K562 (cell line): ENCODE data around the gene RNF11. TPM values are rescaled to one million over a fixed set of nuclear protein-coding genes. Genes with fewer than 3 reads are reported as not detected.

Source experiments
- ARID1B ChIP-seq: fragments of 450-650 bp; IDR thresholded peaks from 2 replicates; pipeline ENCODE4 v1.6.1; 2016; ENCODE audit warnings: antibody characterized with exemption, mild to moderate bottlenecking, inconsistent platforms
- BCOR ChIP-seq: fragments of 450-650 bp; IDR thresholded peaks from 2 replicates; pipeline ENCODE4 v1.6.1; 2016
- CBFA2T2 ChIP-seq: fragments of 450-650 bp; conservative IDR thresholded peaks from 2 replicates; pipeline ENCODE4 v1.6.1; 2017; ENCODE audit warnings: mild to moderate bottlenecking
- DPF2 ChIP-seq: fragments of 450-650 bp; IDR thresholded peaks from 2 replicates; pipeline ENCODE4 v1.6.1; 2016
- EP300 ChIP-seq: IDR thresholded peaks from 2 replicates; pipeline ENCODE4 v1.6.1; 2012; ENCODE audit warnings: low read length, improper control_type of control experiment
- GABPB1 ChIP-seq: sonication (generic); formaldehyde crosslinking; IDR thresholded peaks from 2 replicates; pipeline ENCODE4 v1.8.0; 2022; ENCODE audit warnings: mild to moderate bottlenecking, missing genetic modification reagents
- HDAC8 ChIP-seq: fragments of 450-650 bp; IDR thresholded peaks from 2 replicates; pipeline ENCODE4 v1.6.1; 2016; ENCODE audit warnings: mild to moderate bottlenecking, missing genetic modification characterization, moderate library complexity, missing compliant biosample characterization
- KDM2B ChIP-seq: fragments of 250-450 bp; sonication (Bioruptor Pico); IDR thresholded peaks from 2 replicates; pipeline ENCODE4 v1.8.0; 2021; ENCODE audit warnings: mild to moderate bottlenecking, moderate library complexity
- L3MBTL2 ChIP-seq: fragments of 450-650 bp; IDR thresholded peaks from 2 replicates; pipeline ENCODE4 v1.6.1; 2016; ENCODE audit warnings: mild to moderate bottlenecking, moderate library complexity
- MAX ChIP-seq: sonication (generic); formaldehyde crosslinking; IDR thresholded peaks from 2 replicates; pipeline ENCODE4 v1.9.0; 2022; ENCODE audit warnings: mild to moderate bottlenecking, missing genetic modification reagents
- NCOR1 ChIP-seq: fragments of 450-650 bp; IDR thresholded peaks from 2 replicates; pipeline ENCODE4 v1.6.1; 2016; ENCODE audit warnings: mild to moderate bottlenecking, moderate library complexity
- POLR2G ChIP-seq: fragments of 200-400 bp; formaldehyde crosslinking; IDR thresholded peaks from 2 replicates; pipeline ENCODE4 v1.6.1; 2017; ENCODE audit warnings: low read depth, mild to moderate bottlenecking, antibody characterized with exemption, low read length, moderate library complexity
- SMARCA4 ChIP-seq: fragments of 450-650 bp; IDR thresholded peaks from 2 replicates; pipeline ENCODE4 v1.6.1; 2016
- SOX6 ChIP-seq: fragments of 450-650 bp; IDR thresholded peaks from 2 replicates; pipeline ENCODE4 v1.6.1; 2014; ENCODE audit warnings: mild to moderate bottlenecking
- TARDBP ChIP-seq: fragments of 450-650 bp; IDR thresholded peaks from 2 replicates; pipeline ENCODE4 v1.6.1; 2016
- TCF3 ChIP-seq: sonication (generic); formaldehyde crosslinking; IDR thresholded peaks from 2 replicates; pipeline ENCODE4 v1.4.0; 2020; ENCODE audit warnings: mild to moderate bottlenecking, missing genetic modification reagents
- TEAD4 ChIP-seq, 2 experiments: sonication (generic) in 1 of 2; formaldehyde crosslinking in 1 of 2; IDR thresholded peaks; 2 replicates each; pipeline versions ENCODE4 v1.6.1 to v1.8.0; 2012 to 2022; ENCODE audit warnings: borderline replicate concordance in 1 of 2, inconsistent platforms in 1 of 2, low read length in 1 of 2, mild to moderate bottlenecking in 1 of 2, missing genetic modification reagents in 1 of 2
- ZEB2 ChIP-seq: fragments of 450-650 bp; IDR thresholded peaks from 2 replicates; pipeline ENCODE4 v1.6.1; 2016
- ZNF57 ChIP-seq: fragments of 450-650 bp; formaldehyde crosslinking; IDR thresholded peaks from 2 replicates; pipeline ENCODE4 v1.4.0; 2020; ENCODE audit warnings: mild to moderate bottlenecking, moderate library complexity
- polyA plus RNA-seq, 8 experiments: library from polyadenylated mRNA; depleted of rRNA in 4 of 8; stranded (reverse) in 5 of 8; unstranded in 3 of 8; fragments of >200 nt; fragmentation: Nextera tagmentation in 2 of 8; fragmentation: Illumina TruSeq in 1 of 8; extraction: Ambion mirVana in 2 of 8; extraction: Trizol in 1 of 8; gene quantifications; 2 replicates each; pipeline versions ENCODE4 v1.2.1 to v1.2.3, GENCODE V29; 2011 to 2014; ENCODE audit warnings: inconsistent platforms in 1 of 8, missing spikeins in 1 of 8
- total RNA-seq, 7 experiments: library from RNA; depleted of rRNA in 6 of 7; stranded (reverse); fragments of >200 nt in 6 of 7; fragmentation: Illumina TruSeq in 2 of 7; extraction: Trizol in 2 of 7; gene quantifications; 2 replicates each; pipeline versions ENCODE4 v1.2.1 to v1.2.3, GENCODE V29; 2011 to 2021; ENCODE audit warnings: low replicate concordance in 1 of 7
- TF ChIP-seq, protein P1 (sequence below), 2 experiments: fragments of 450-650 bp; conservative IDR thresholded peaks; 2 replicates each; pipeline ENCODE4 v1.6.1; 2017; ENCODE audit warnings: mild to moderate bottlenecking in 2 of 2, moderate library complexity in 2 of 2
- TF ChIP-seq, protein P2 (sequence below): sonication (generic); formaldehyde crosslinking; IDR thresholded peaks from 2 replicates; pipeline ENCODE4 v1.8.1; 2023; ENCODE audit warnings: mild to moderate bottlenecking, missing genetic modification reagents

Gene RNF11
- total and polyA plus RNA-seq, 9 of the 15 experiments (the other 6 are each of a cell fraction or from before 2014, with no cell fraction given), result 5.7 to 34.3 (median 23.1) TPM

DNA sequence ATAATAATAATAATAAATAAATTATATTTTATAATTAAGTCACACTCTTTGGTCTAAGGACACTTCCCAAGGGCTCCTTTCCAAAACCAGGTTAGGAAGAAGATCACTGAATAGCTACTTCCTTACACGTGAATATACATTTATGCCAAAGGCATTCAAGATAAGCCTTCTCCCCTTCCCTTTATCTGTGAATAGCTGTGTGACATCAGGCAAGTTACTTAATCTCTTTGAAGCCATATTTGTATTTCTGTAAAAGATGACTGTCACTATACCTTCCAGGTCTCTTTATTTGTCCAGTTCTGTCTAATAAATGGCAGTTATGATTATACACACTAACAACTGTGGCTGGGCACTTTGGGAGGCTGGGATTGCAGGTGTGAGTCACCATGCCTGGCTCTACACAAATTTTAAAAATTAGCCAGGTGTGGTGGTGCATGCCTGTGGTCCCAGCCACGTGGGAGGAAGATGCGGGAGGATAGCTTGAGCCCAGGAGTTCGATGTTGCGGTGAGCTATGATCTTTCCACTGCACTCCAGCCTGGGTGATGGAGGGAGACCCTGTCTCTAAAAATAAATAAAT, 5.5 kb upstream of the RNF11 start (continued):
- TF ChIP-seq MAX (CRISPR knock-in tag), result peak; percentile 53; the same call in 1 of the 2 replicates
- peak; percentile 69 for TF ChIP-seq ARID1B
- 0 out of 2 replicates have a peak, but pooled peaks have one; percentile 42 for TF ChIP-seq SMARCA4
- TF ChIP-seq ZNF57 (CRISPR knock-in tag), result no peak
- TF ChIP-seq, protein P1, sequence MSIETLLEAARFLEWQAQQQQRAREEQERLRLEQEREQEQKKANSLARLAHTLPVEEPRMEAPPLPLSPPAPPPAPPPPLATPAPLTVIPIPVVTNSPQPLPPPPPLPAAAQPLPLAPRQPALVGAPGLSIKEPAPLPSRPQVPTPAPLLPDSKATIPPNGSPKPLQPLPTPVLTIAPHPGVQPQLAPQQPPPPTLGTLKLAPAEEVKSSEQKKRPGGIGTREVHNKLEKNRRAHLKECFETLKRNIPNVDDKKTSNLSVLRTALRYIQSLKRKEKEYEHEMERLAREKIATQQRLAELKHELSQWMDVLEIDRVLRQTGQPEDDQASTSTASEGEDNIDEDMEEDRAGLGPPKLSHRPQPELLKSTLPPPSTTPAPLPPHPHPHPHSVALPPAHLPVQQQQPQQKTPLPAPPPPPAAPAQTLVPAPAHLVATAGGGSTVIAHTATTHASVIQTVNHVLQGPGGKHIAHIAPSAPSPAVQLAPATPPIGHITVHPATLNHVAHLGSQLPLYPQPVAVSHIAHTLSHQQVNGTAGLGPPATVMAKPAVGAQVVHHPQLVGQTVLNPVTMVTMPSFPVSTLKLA (conservative IDR thresholded peaks at IDR 0.05), result 0 out of 4 replicates have a peak, but pooled peaks of 1 of the 2 experiments have one; percentile 14
- peak; percentile 50; the same call in 1 of the 2 replicates for TF ChIP-seq TCF3
- peak; percentile 64; the same call in 1 of the 2 replicates for TF ChIP-seq TEAD4 (IDR thresholded peaks at IDR 0.05; ENCODE audit: low read length)
- TF ChIP-seq TEAD4 (CRISPR knock-in tag; IDR thresholded peaks at IDR 0.05; ENCODE audit: borderline replicate concordance), result no peak
- TF ChIP-seq, protein P2, sequence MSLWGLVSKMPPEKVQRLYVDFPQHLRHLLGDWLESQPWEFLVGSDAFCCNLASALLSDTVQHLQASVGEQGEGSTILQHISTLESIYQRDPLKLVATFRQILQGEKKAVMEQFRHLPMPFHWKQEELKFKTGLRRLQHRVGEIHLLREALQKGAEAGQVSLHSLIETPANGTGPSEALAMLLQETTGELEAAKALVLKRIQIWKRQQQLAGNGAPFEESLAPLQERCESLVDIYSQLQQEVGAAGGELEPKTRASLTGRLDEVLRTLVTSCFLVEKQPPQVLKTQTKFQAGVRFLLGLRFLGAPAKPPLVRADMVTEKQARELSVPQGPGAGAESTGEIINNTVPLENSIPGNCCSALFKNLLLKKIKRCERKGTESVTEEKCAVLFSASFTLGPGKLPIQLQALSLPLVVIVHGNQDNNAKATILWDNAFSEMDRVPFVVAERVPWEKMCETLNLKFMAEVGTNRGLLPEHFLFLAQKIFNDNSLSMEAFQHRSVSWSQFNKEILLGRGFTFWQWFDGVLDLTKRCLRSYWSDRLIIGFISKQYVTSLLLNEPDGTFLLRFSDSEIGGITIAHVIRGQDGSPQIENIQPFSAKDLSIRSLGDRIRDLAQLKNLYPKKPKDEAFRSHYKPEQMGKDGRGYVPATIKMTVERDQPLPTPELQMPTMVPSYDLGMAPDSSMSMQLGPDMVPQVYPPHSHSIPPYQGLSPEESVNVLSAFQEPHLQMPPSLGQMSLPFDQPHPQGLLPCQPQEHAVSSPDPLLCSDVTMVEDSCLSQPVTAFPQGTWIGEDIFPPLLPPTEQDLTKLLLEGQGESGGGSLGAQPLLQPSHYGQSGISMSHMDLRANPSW (CRISPR knock-in tag), result no peak
- 0 out of 2 replicates have a peak, but pooled peaks have one; percentile 32 for TF ChIP-seq ZEB2
- no peak for TF ChIP-seq BCOR
- no peak for TF ChIP-seq HDAC8
- peak; percentile 33 for TF ChIP-seq DPF2
- TF ChIP-seq POLR2G, result no peak
- peak; percentile 42; the same call in 1 of the 2 replicates for TF ChIP-seq SOX6
- peak; percentile 42; the same call in 1 of the 2 replicates for TF ChIP-seq NCOR1
- 0 out of 2 replicates have a peak, but pooled peaks have one; percentile 4 for TF ChIP-seq EP300
- TF ChIP-seq L3MBTL2, result peak; percentile 43
- TF ChIP-seq CBFA2T2, result peak; percentile 48
- no peak for TF ChIP-seq KDM2B (CRISPR knock-in tag)
- TF ChIP-seq GABPB1 (CRISPR knock-in tag), result no peak
- no peak for TF ChIP-seq TARDBP
